ENCODE results near the gene TFAP2B.

The TFAP2B gene

GRCh38 chr6:50850223-50851048 lies 31.8 kb downstream of the TFAP2B start:
- CTCF ChIA-PET, result interaction anchor here (1.0 kb wide), 1 partner anchor 12 kb away, joined by 5 read pairs; no protein-coding TSS in a partner anchor
- POLR2A ChIA-PET, result no interaction called here
- DNase-seq (ENCODE audit: extremely low spot score), result no peak
- no peak for TF ChIP-seq CTCF (IDR thresholded peaks at IDR 0.05; ENCODE audit: control extremely low read depth, extremely low read depth, low read depth, missing control alignments)

- TF ChIP-seq CTCF (IDR thresholded peaks at IDR 0.05; ENCODE audit: control extremely low read depth, extremely low read depth, low read depth, missing control alignments), result no peak
- ChIA-PET POLR2A (no interaction called here), CTCF (no interaction called here)
- no peak for DNase-seq (ENCODE audit: extremely low spot score)
Measured at GRCh38 chr6:50851049-50851845, 32.6 kb downstream of the TFAP2B start.

- TF ChIP-seq CTCF (IDR thresholded peaks at IDR 0.05; ENCODE audit: control extremely low read depth, extremely low read depth, low read depth, missing control alignments), result no peak
- ChIA-PET CTCF (no interaction called here), POLR2A (no interaction called here)
- no peak for DNase-seq (ENCODE audit: extremely low spot score)
Measured at GRCh38 chr6:50853939-50854338, 35.3 kb downstream of the TFAP2B start.

GRCh38 chr6:50861692-50862091 lies 43.0 kb downstream of the TFAP2B start:
- ChIA-PET POLR2A (no interaction called here), CTCF (interaction anchor here (0.9 kb wide), 1 partner anchor 19 kb away, joined by 3 read pairs; no protein-coding TSS in a partner anchor)
- no peak for DNase-seq (ENCODE audit: extremely low spot score)
- no peak for TF ChIP-seq CTCF (IDR thresholded peaks at IDR 0.05; ENCODE audit: control extremely low read depth, extremely low read depth, low read depth, missing control alignments)

GRCh38 chr6:50862176-50862575 lies 43.5 kb downstream of the TFAP2B start:
- no peak for TF ChIP-seq CTCF (IDR thresholded peaks at IDR 0.05; ENCODE audit: control extremely low read depth, extremely low read depth, low read depth, missing control alignments)
- POLR2A ChIA-PET, result no interaction called here
- DNase-seq (ENCODE audit: extremely low spot score), result no peak
- CTCF ChIA-PET, result interaction anchor here (0.9 kb wide), 1 partner anchor 19 kb away, joined by 3 read pairs; no protein-coding TSS in a partner anchor

- no peak for DNase-seq (ENCODE audit: extremely low spot score)
- no peak for TF ChIP-seq CTCF (IDR thresholded peaks at IDR 0.05; ENCODE audit: control extremely low read depth, extremely low read depth, low read depth, missing control alignments)
- POLR2A ChIA-PET, result no interaction called here
- CTCF ChIA-PET, result interaction anchor here (1.6 kb wide), 1 partner anchor 9 kb away, joined by 6 read pairs; no protein-coding TSS in a partner anchor
Measured at GRCh38 chr6:50864601-50865000, 45.9 kb downstream of the TFAP2B start.

Data from GM10248 (cell line).